Panc1 (cell line): ENCODE results near the gene FRY. TPM values are rescaled to one million over a fixed set of nuclear protein-coding genes. Genes with fewer than 3 reads are reported as not detected.
"Not testable (repeated sequence)": the region's sequence is repeated elsewhere in the genome, so short reads cannot be mapped to it uniquely, and the experiment has no call there.

Experiments
- ATAC-seq: fragments of 200-7000 bp; cut with Tn5 transposase; 2 replicates; pipeline ENCODE4 v1.9.1; 2020; ENCODE audit warnings: mild to moderate bottlenecking, moderate library complexity
- BruUV-seq: library from RNA; stranded (reverse); fragments of 400-500 nt; replicated peaks from 2 replicates; lab custom pipeline; 2021; lab: Mats Ljungman, UMichigan
- CTCF ChIA-PET: fragments of 300-600 bp; sonication (Branson Sonifier 250); formaldehyde crosslinking; loops from one replicate; lab custom pipeline; 2022; ENCODE audit warnings: antibody characterized with exemption; lab: Charles Lee
- POLR2A ChIA-PET: fragments of 300-600 bp; sonication (Branson Sonifier 250); formaldehyde crosslinking; loops from one replicate; lab custom pipeline; 2022; ENCODE audit warnings: antibody characterized with exemption; lab: Charles Lee
- DNase-seq: peaks from one replicate; pipeline ENCODE4 v3.0.0-alpha.2; 2010; ENCODE audit warnings: low read depth, low spot score
- H3K27ac ChIP-seq: 2 replicates; pipeline ENCODE4 v1.5.1; 2011; ENCODE audit warnings: mild to moderate bottlenecking, low read length, inconsistent platforms
- H3K27me3 ChIP-seq: fragments of 200-500 bp; sonication (Bioruptor generic); 2 replicates; pipeline ENCODE4 v1.6.0; 2014; ENCODE audit warnings: low read length, inconsistent platforms; ENCODE audit not compliant: control insufficient read depth, insufficient read depth
- H3K36me3 ChIP-seq: fragments of 200-500 bp; sonication (Bioruptor generic); 2 replicates; pipeline ENCODE4 v1.5.1; 2014; ENCODE audit warnings: inconsistent platforms, mild to moderate bottlenecking, low read length, moderate library complexity; ENCODE audit not compliant: control insufficient read depth, insufficient read depth
- H3K4me1 ChIP-seq: 2 replicates; pipeline ENCODE4 v1.5.1; 2011; ENCODE audit warnings: inconsistent platforms, mild to moderate bottlenecking, low read length, moderate library complexity; ENCODE audit not compliant: control insufficient read depth, insufficient read depth
- H3K4me3 ChIP-seq, 2 experiments: 2 replicates each; pipeline ENCODE4 v1.5.1; 2011 to 2012; ENCODE audit warnings: low read depth in 2 of 2, low read length in 2 of 2, mild to moderate bottlenecking in 2 of 2, inconsistent platforms in 1 of 2, moderate library complexity in 1 of 2
- H3K9me3 ChIP-seq: fragments of 200-500 bp; sonication (Bioruptor generic); 2 replicates; pipeline ENCODE4 v1.5.1; 2014; ENCODE audit warnings: low read depth, mild to moderate bottlenecking, inconsistent platforms, low read length, moderate library complexity; ENCODE audit not compliant: control insufficient read depth, insufficient read depth
- POLR2AphosphoS5 ChIP-seq: IDR thresholded peaks from 2 replicates; pipeline ENCODE4 v1.6.1; 2012; ENCODE audit warnings: mild to moderate bottlenecking, low read depth, low read length, moderate library complexity
- SIN3A ChIP-seq: IDR thresholded peaks from 2 replicates; pipeline ENCODE4 v1.6.1; 2012; ENCODE audit warnings: low read depth, mild to moderate bottlenecking, low read length, moderate library complexity, borderline replicate concordance; ENCODE audit not compliant: insufficient read depth
- TCF7L2 ChIP-seq: IDR thresholded peaks from 2 replicates; pipeline ENCODE4 v1.6.1; 2011; ENCODE audit warnings: mild to moderate bottlenecking, low read depth, low read length, inconsistent platforms
- in situ Hi-C: cut with HindIII; loops from 2 replicates; pipeline ENCODE4 v1.10.0; 2016; ENCODE audit warnings: low sequenced_read_pairs, low pct_unique_long_range_greater_than_20kb
- intact Hi-C: fragments of 100-400 bp; cut with micrococcal nuclease; formaldehyde crosslinking; loops from one replicate; pipeline ENCODE4 v1.10.0; 2022; ENCODE audit not compliant: unreplicated experiment
- total RNA-seq: library from RNA; stranded (reverse); gene quantifications from one replicate; pipeline ENCODE4 v1.2.1, GENCODE V29; 2021; ENCODE audit not compliant: unreplicated experiment
- TF ChIP-seq, protein P1 (sequence below): fragments of 450-650 bp; IDR thresholded peaks from 2 replicates; pipeline ENCODE4 v1.5.1; 2017; ENCODE audit warnings: mild to moderate bottlenecking
- TF ChIP-seq, protein P2 (sequence below), 2 experiments: IDR thresholded peaks; 2 replicates each; pipeline ENCODE4 v1.6.1; 2011 to 2012; ENCODE audit warnings: low read depth in 2 of 2, control low read depth in 1 of 2, low read length in 1 of 2, mild to moderate bottlenecking in 1 of 2, moderate library complexity in 1 of 2; ENCODE audit not compliant: insufficient read depth in 1 of 2

The FRY gene
- total RNA-seq, 1 experiment from 2014 or later: 0.18 TPM

- ChIA-PET POLR2A (no interaction called here), CTCF (no interaction called here)
- DNase-seq (no peak), ATAC-seq (no peak)
- BruUV-seq: no TSS peak
- H3K9me3 ChIP-seq: no peaks in the 10 kb centered on the region
- no peak overlapping the region for H3K4me3 ChIP-seq
- TF ChIP-seq, protein P1, sequence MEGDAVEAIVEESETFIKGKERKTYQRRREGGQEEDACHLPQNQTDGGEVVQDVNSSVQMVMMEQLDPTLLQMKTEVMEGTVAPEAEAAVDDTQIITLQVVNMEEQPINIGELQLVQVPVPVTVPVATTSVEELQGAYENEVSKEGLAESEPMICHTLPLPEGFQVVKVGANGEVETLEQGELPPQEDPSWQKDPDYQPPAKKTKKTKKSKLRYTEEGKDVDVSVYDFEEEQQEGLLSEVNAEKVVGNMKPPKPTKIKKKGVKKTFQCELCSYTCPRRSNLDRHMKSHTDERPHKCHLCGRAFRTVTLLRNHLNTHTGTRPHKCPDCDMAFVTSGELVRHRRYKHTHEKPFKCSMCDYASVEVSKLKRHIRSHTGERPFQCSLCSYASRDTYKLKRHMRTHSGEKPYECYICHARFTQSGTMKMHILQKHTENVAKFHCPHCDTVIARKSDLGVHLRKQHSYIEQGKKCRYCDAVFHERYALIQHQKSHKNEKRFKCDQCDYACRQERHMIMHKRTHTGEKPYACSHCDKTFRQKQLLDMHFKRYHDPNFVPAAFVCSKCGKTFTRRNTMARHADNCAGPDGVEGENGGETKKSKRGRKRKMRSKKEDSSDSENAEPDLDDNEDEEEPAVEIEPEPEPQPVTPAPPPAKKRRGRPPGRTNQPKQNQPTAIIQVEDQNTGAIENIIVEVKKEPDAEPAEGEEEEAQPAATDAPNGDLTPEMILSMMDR: no peak
- no peak for TF ChIP-seq TCF7L2
- no peak for TF ChIP-seq POLR2AphosphoS5
- TF ChIP-seq, protein P2, sequence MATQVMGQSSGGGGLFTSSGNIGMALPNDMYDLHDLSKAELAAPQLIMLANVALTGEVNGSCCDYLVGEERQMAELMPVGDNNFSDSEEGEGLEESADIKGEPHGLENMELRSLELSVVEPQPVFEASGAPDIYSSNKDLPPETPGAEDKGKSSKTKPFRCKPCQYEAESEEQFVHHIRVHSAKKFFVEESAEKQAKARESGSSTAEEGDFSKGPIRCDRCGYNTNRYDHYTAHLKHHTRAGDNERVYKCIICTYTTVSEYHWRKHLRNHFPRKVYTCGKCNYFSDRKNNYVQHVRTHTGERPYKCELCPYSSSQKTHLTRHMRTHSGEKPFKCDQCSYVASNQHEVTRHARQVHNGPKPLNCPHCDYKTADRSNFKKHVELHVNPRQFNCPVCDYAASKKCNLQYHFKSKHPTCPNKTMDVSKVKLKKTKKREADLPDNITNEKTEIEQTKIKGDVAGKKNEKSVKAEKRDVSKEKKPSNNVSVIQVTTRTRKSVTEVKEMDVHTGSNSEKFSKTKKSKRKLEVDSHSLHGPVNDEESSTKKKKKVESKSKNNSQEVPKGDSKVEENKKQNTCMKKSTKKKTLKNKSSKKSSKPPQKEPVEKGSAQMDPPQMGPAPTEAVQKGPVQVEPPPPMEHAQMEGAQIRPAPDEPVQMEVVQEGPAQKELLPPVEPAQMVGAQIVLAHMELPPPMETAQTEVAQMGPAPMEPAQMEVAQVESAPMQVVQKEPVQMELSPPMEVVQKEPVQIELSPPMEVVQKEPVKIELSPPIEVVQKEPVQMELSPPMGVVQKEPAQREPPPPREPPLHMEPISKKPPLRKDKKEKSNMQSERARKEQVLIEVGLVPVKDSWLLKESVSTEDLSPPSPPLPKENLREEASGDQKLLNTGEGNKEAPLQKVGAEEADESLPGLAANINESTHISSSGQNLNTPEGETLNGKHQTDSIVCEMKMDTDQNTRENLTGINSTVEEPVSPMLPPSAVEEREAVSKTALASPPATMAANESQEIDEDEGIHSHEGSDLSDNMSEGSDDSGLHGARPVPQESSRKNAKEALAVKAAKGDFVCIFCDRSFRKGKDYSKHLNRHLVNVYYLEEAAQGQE (IDR thresholded peaks at IDR 0.05; ENCODE audit: insufficient read depth in 1 of 2, low read depth in 2 of 2, low read length in 1 of 2): no peak
- no peak for TF ChIP-seq SIN3A
- intact Hi-C loops (no loop called here), in situ Hi-C loops (no loop called here)
- no peaks in the 10 kb centered on the region for H3K36me3 ChIP-seq
- no peaks in the 10 kb centered on the region for H3K27me3 ChIP-seq
- no peak overlapping the region for H3K27ac ChIP-seq
- no peaks in the 10 kb centered on the region for H3K4me1 ChIP-seq
These were observed 19.6 kb downstream of the FRY start for GRCh38 chr13:32051156-32051555.

- CTCF ChIA-PET: no interaction called here
These were observed 24.7 kb downstream of the FRY start for GRCh38 chr13:32056316-32056715.

GRCh38 chr13:32057325-32057724 lies 25.8 kb downstream of the FRY start:
- H3K27me3 ChIP-seq, H3K9me3 ChIP-seq, CTCF ChIA-PET, ATAC-seq, intact Hi-C loops, H3K4me3 ChIP-seq, in situ Hi-C loops, BruUV-seq, H3K27ac ChIP-seq, H3K4me1 ChIP-seq, POLR2A ChIA-PET, DNase-seq, H3K36me3 ChIP-seq: not testable (repeated sequence)

More at GRCh38 chr13:32056316-32056715, 24.7 kb downstream of the FRY start:
- DNase-seq (no peak), ATAC-seq (no peak)
- no peak overlapping the region for H3K4me3 ChIP-seq
- no peaks in the 10 kb centered on the region for H3K36me3 ChIP-seq
- no peaks in the 10 kb centered on the region for H3K4me1 ChIP-seq
- no peaks in the 10 kb centered on the region for H3K27me3 ChIP-seq
- TF ChIP-seq SIN3A: no peak
- no peak for TF ChIP-seq POLR2AphosphoS5
- TF ChIP-seq, protein P2 (IDR thresholded peaks at IDR 0.05; ENCODE audit: insufficient read depth in 1 of 2, low read depth in 2 of 2, low read length in 1 of 2): no peak
- no peak for TF ChIP-seq TCF7L2
- TF ChIP-seq, protein P1: no peak
- intact Hi-C loops (no loop called here), in situ Hi-C loops (no loop called here)
- no peaks in the 10 kb centered on the region for H3K9me3 ChIP-seq
- H3K27ac ChIP-seq: no peak overlapping the region
- POLR2A ChIA-PET: no interaction called here
- BruUV-seq: no TSS peak
